GM04503 (cell line): ENCODE measurements around the gene LSS.
"Not testable (repeated sequence)": the region's sequence is repeated elsewhere in the genome, so short reads cannot be mapped to it uniquely, and the experiment has no call there.

Experiments used
- DNase-seq: peaks from one replicate; pipeline ENCODE4 v3.0.0-alpha.2; 2012; ENCODE audit warnings: low read depth

Gene LSS

GRCh38 chr21:46185716-46186115, 42.9 kb downstream of the LSS start:
- no peak for DNase-seq

GRCh38 chr21:46184625-46185555, 43.7 kb downstream of the LSS start:
- DNase-seq, result peak; percentile 56

- DNase-seq, result no peak
Measured at GRCh38 chr21:46183910-46184624, 44.5 kb downstream of the LSS start, which contains the start of gene SPATC1L. SPATC1L (minus strand) TSS chr21:46184459; CDS start chr21:46182816, 1,643 bp downstream.

- DNase-seq, result not testable (repeated sequence)
Measured at GRCh38 chr21:46183337-46183909, 45.2 kb downstream of the LSS start.

- DNase-seq, result no peak
Measured at GRCh38 chr21:46182548-46183336, 45.8 kb downstream of the LSS start.

- no peak for DNase-seq
Measured at GRCh38 chr21:46181953-46182547, 46.5 kb downstream of the LSS start.

GRCh38 chr21:46181436-46181835, 47.1 kb downstream of the LSS start:
- no peak for DNase-seq

- no peak for DNase-seq
Measured at GRCh38 chr21:46180778-46181391, 47.7 kb downstream of the LSS start.

- no peak for DNase-seq
Measured at GRCh38 chr21:46180079-46180722, 48.4 kb downstream of the LSS start.

- DNase-seq, result no peak
Measured at GRCh38 chr21:46179708-46180078, 48.9 kb downstream of the LSS start.

- no peak for DNase-seq
Measured at GRCh38 chr21:46178961-46179360, 49.6 kb downstream of the LSS start.

GRCh38 chr21:46176443-46177129, 52.0 kb downstream of the LSS start:
- DNase-seq, result not testable (repeated sequence)

- no peak for DNase-seq
Measured at GRCh38 chr21:46173573-46173972, 55.0 kb downstream of the LSS start.

GRCh38 chr21:46172863-46173528, 55.6 kb downstream of the LSS start:
- no peak for DNase-seq

- no peak for DNase-seq
Measured at GRCh38 chr21:46171996-46172862, 56.3 kb downstream of the LSS start.

GRCh38 chr21:46171585-46171984, 57.0 kb downstream of the LSS start:
- DNase-seq, result no peak

- not testable (repeated sequence) for DNase-seq
Measured at GRCh38 chr21:46170436-46171193, 58.0 kb downstream of the LSS start.
